OCI-LY3 (cell line): ENCODE data around the gene EYA2.

Source experiments
- CTCF ChIP-seq: fragments of 200-600, 300-600 bp; sonication (generic); IDR thresholded peaks from 2 replicates; pipeline ENCODE4 v1.5.1; 2014; ENCODE audit warnings: antibody characterized with exemption, low read length, low read depth
- EZH2phosphoT487 ChIP-seq: fragments of 200-600 bp; shearing (Covaris generic); IDR thresholded peaks from 2 replicates; pipeline ENCODE4 v1.6.1; 2018; ENCODE audit warnings: antibody characterized with exemption, mixed run types, low read depth

- no peak for TF ChIP-seq CTCF
- TF ChIP-seq EZH2phosphoT487: no peak
These were observed 44.2 kb upstream of the EYA2 start for GRCh38 chr20:46850416-46850815.
